Parathyroid adenoma (tissue), 2 donors: Measurements from ENCODE around the gene TMEM134.
A peak's percentile ranks its signal among the peaks of the same experiment; 100 is the strongest.

ENCODE experiments used
- H2AFZ ChIP-seq: fragments of 300-600 bp; sonication (generic); one replicate; pipeline ENCODE4 v1.7.0; 2017; ENCODE audit warnings: antibody characterized with exemption, mild to moderate bottlenecking
- H3K27ac ChIP-seq: fragments of 300-600 bp; sonication (generic); one replicate; pipeline ENCODE4 v1.7.0; 2017
- H3K27me3 ChIP-seq: fragments of 300-600 bp; sonication (generic); one replicate; pipeline ENCODE4 v1.7.0; 2017; ENCODE audit warnings: low read length; ENCODE audit not compliant: control insufficient read depth, insufficient read depth
- H3K36me3 ChIP-seq: fragments of 300-600 bp; sonication (generic); one replicate; pipeline ENCODE4 v1.7.0; 2017; ENCODE audit warnings: low read length; ENCODE audit not compliant: control insufficient read depth, insufficient read depth
- H3K4me1 ChIP-seq: fragments of 300-600 bp; sonication (generic); one replicate; pipeline ENCODE4 v1.7.0; 2017; ENCODE audit warnings: control low read depth
- H3K4me2 ChIP-seq: fragments of 300-600 bp; sonication (generic); one replicate; pipeline ENCODE4 v1.7.0; 2017; ENCODE audit warnings: low read length
- H3K4me3 ChIP-seq: fragments of 300-600 bp; sonication (generic); one replicate; pipeline ENCODE4 v1.7.0; 2017; ENCODE audit warnings: low read depth, low read length
- H3K79me2 ChIP-seq: fragments of 300-600 bp; sonication (generic); one replicate; pipeline ENCODE4 v1.7.0; 2017; ENCODE audit warnings: control low read depth
- H3K9ac ChIP-seq: fragments of 300-600 bp; sonication (generic); one replicate; pipeline ENCODE4 v1.7.0; 2017; ENCODE audit warnings: mild to moderate bottlenecking
- H3K9me3 ChIP-seq: fragments of 300-600 bp; sonication (generic); one replicate; pipeline ENCODE4 v1.7.0; 2017; ENCODE audit warnings: low read length; ENCODE audit not compliant: control insufficient read depth
- TF ChIP-seq, protein P1 (sequence below): fragments of 300-600 bp; sonication (generic); IDR thresholded peaks from one replicate; pipeline ENCODE4 v1.7.0; 2017; ENCODE audit warnings: antibody characterized with exemption, mild to moderate bottlenecking
- donor health status: primary hyperparathyroidism.

Gene TMEM134

DNA sequence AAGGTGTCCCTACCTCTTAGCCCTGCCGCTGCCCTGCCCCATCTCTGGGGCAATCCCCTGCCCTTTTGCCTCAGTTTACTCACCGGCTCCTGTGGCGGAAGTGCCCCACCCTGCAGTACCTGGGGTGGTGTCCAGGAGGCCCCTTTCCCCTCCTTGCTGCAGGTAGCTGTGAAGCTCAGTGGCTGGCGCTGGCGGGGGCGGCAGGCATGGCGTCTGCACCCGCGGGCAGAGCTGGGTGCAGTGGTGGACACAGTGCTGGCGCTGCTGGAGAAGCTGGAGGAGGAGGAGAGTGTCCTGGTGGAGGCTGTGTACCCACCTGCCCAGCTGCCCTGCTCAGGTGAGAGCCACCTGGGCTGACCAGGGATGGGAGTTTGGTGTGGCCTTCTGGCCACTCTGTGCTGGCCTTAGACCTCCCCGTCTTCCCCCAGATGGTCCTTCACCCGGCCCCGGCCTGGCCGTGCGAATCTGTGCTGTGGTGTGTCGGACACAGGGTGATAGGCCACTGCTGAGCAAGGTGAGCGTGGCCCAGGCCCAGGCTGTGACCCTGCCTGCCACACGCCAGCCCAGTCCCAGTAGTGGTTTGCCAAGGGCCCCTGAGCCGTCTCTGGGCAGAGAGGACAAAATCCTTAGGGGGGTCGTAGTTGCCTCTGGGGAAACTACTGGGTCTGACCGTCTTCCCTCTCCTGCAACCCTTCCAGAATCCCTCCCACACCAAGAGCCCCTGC lies 49.6 kb downstream of the TMEM134 start:
- H2AFZ ChIP-seq, result no peak overlapping the region
- peaks cover 16% of the 10 kb centered on the region for H3K4me1 ChIP-seq
- H3K27me3 ChIP-seq, result no peaks in the 10 kb centered on the region
- no peak overlapping the region for H3K9ac ChIP-seq
- H3K79me2 ChIP-seq, result no peaks in the 10 kb centered on the region
- no peaks in the 10 kb centered on the region for H3K36me3 ChIP-seq
- peak overlapping the region; percentile 78 for H3K27ac ChIP-seq
- no peaks in the 10 kb centered on the region for H3K9me3 ChIP-seq
- H3K4me2 ChIP-seq, result peak overlapping the region; percentile 68
- TF ChIP-seq, protein P1, sequence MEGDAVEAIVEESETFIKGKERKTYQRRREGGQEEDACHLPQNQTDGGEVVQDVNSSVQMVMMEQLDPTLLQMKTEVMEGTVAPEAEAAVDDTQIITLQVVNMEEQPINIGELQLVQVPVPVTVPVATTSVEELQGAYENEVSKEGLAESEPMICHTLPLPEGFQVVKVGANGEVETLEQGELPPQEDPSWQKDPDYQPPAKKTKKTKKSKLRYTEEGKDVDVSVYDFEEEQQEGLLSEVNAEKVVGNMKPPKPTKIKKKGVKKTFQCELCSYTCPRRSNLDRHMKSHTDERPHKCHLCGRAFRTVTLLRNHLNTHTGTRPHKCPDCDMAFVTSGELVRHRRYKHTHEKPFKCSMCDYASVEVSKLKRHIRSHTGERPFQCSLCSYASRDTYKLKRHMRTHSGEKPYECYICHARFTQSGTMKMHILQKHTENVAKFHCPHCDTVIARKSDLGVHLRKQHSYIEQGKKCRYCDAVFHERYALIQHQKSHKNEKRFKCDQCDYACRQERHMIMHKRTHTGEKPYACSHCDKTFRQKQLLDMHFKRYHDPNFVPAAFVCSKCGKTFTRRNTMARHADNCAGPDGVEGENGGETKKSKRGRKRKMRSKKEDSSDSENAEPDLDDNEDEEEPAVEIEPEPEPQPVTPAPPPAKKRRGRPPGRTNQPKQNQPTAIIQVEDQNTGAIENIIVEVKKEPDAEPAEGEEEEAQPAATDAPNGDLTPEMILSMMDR, result no peak
- H3K4me3 ChIP-seq, result no peak overlapping the region

DNA sequence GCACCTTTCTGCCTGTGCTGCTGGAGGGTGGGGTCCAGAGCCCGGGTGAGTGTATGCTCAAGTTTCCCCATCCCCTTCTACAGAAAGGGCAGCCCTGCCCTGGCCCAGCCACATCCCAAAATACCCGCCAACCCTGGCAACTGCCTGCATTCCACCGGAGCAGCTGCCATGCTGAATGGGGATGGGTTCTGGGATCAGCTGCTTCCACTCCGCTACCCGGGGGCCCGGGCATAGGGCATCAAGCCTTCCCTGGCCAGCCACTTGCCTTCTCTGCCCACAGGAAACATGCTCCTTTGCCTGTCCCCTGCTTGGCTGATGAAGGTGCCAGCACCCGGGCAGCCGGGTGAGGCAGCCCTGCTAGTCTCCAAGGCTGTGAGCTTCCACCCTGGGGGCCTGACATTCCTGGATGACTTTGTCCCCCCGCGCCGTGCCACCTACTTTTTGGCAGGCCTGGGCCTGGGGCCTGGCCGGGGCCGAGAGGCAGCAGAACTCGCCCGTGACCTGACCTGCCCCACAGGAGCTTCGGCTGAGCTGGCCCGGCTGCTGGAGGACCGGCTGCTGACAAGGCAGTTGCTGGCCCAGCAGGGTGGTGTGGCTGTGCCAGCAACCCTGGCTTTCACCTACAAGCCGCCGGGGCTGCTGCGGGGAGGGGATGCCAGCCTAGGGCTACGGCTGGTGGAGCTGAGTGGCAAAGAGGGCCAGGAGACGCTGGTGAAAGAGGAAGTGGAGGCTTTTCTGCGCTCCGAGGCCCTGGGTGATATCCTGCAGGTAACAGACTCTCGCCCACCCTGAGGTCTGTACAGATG lies 50.4 kb downstream of the TMEM134 start:
- Histone ChIP-seq H3K27me3 (no peaks in the 10 kb centered on the region), H2AFZ (no peak overlapping the region), H3K36me3 (no peaks in the 10 kb centered on the region), H3K4me3 (no peak overlapping the region), H3K27ac (peak overlapping the region; percentile 78), H3K9ac (no peak overlapping the region), H3K4me2 (peak overlapping the region; percentile 51), H3K4me1 (peaks cover 16% of the 10 kb centered on the region), H3K9me3 (no peaks in the 10 kb centered on the region), H3K79me2 (no peaks in the 10 kb centered on the region)
- TF ChIP-seq, protein P1, result no peak

DNA sequence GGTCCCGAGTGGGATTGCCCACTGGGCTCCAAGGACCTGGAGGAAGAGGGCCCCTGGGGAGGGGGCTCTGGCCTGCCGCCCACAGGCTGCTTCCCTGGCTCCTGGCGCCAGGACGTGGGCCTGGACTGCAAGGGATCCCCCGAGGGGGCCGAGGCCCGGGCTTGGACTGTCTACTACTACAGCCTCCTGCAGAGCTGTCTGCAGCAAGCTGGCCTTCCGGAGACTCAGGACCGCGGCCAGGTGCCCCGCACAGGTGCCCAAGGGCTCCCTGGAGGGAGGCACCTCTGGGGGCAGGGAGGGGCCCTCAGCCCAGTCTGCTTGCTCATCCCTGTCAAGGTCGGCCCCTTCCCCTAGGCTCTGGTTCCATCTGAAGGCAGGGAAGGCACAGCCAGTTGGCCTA lies 51.6 kb downstream of the TMEM134 start:
- Histone ChIP-seq H2AFZ (no peak overlapping the region), H3K4me1 (peaks cover 16% of the 10 kb centered on the region), H3K79me2 (no peaks in the 10 kb centered on the region), H3K4me3 (no peak overlapping the region), H3K27ac (peak overlapping the region; percentile 78), H3K9ac (no peak overlapping the region), H3K36me3 (no peaks in the 10 kb centered on the region), H3K4me2 (no peak overlapping the region), H3K9me3 (no peaks in the 10 kb centered on the region), H3K27me3 (no peaks in the 10 kb centered on the region)
- TF ChIP-seq, protein P1, result no peak

DNA sequence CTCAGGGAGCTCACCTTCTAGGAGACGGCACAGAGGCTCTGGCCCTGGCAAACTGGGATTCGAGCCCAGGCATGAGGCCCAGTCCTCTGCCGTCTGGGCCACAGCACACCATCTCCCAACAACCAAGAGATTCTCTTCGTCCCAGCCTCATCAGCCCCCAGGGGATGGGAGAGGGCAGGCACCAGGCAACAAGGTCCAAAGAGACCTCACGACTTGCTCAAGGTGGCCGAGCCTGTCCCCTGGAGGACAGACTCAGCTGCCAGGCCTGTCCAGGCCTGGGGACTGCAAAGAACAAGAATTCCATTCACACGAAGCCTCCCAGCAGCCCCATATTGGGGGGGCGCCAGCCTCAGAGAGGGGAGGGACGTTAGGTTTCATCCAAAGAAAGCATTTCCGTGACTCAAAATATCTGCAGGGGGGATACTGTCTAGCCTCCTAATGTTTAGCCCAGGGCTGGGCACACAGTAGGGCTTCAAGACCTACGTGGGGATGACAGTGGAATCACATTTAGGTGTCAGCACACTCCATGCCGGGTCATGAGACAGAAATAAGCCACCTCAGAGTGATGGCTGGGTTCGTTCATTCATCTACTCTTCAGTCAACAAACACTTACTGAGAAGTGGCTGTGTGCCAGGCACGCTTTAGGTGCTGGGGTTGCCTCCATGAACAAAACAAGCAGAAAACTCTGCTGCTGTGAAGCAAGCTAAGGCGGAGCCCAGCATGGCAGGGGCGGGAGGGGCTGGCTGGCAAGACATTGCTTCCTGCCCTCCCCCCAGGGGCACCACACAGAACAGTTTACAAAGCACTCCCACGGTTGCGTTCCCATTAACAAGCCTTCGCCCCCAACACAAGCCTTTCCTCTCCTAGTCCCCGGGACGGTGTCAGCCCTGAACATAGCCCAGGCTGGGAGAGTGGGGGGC lies 52.4 kb downstream of the TMEM134 start:
- Histone ChIP-seq H3K4me1 (peaks cover 16% of the 10 kb centered on the region), H2AFZ (no peak overlapping the region), H3K9ac (no peak overlapping the region), H3K36me3 (no peaks in the 10 kb centered on the region), H3K79me2 (no peaks in the 10 kb centered on the region), H3K4me2 (no peak overlapping the region), H3K27me3 (no peaks in the 10 kb centered on the region), H3K4me3 (no peak overlapping the region), H3K27ac (no peak overlapping the region), H3K9me3 (no peaks in the 10 kb centered on the region)
- TF ChIP-seq, protein P1, result no peak
